HG03378 (cell line): ENCODE results near the gene ADPRS.

Experiments
- ATAC-seq: cut with Tn5 transposase; IDR thresholded peaks from one replicate; pipeline ENCODE4 v1.9.1; 2021; ENCODE audit warnings: mild to moderate bottlenecking, moderate library complexity; ENCODE audit not compliant: unreplicated experiment

Gene ADPRS

DNA sequence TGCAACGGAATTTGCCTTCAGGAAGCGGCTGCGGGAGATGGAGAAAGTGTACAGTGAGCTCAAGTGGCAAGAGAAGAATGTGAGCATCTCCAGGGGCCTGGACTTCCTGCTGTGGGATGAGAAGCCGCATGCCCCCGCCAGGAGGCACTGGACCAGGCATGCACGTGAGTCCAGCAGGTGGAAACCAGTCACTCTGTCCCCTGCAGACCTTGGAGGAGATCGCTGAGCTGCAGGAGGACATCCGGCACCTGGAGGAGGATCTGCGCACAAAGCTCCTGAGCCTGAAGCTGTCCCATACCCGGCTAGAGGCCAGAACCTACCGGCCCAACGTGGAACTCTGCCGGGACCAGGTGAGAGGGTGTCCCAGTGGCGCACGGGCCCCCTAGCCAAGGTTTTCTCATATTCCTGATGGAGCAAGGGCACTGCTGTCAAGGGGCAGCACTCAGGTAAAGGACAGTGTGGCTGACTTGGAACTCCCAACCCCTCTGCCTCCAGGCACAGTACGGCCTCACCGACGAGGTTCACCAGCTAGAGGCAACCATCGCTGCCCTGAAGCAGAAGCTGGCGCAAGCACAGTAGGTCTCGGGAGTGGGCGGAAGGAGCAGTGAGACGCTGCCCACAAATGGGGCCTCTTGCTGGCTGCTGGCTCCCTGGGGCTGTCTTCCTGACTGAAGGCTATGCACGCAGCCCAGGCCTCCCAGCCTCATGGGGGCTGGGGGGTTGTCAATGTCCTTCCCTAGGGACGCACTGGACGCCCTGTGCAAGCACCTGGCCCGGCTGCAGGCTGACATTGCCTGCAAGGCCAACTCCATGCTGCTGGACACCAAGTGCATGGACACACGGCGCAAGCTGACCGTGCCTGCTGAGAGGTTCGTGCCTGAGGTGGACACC, 1.2 kb upstream of the ADPRS start:
- ATAC-seq: no peak

- ATAC-seq: no peak
These were observed 471 bp upstream of the ADPRS start for GRCh38 chr1:36088265-36088576.

DNA sequence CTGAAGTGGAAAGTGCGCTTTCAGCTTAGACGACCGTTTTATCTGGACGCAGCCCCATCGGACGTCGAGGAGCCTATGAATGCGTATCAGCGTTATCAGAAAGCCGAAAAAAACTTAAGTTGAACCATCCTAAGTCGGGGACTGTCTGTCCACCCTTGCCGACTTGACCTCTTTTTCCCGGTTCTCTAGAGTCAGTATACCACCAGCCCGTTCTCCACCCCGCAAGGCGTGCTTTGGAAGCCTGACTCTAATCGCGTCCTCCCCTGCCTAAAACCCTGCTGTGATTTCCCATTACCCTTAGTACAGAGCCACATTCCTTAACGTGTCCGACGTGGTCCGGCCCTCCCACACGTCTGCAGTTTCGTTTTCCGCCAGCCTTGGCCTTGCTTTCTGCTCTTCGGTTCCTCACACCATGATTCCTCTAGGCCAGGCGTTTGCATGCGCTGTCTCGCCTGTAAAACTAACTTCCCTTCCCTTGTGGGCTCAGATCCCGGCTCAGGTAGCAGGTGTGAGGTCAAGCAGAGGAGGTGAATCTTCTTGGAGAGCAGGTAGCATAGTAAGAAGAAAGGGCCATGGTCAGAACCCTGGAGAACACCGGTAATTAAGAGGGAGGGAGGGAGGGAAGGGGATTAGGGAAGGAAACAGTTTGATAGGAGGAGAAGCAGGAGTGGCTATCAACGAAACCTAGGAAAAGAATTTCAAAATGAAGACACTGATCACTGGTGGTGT, 865 bp downstream of the ADPRS start:
- no peak for ATAC-seq

- ATAC-seq: no peak
These were observed 2.4 kb downstream of the ADPRS start for GRCh38 chr1:36091141-36091540.

DNA sequence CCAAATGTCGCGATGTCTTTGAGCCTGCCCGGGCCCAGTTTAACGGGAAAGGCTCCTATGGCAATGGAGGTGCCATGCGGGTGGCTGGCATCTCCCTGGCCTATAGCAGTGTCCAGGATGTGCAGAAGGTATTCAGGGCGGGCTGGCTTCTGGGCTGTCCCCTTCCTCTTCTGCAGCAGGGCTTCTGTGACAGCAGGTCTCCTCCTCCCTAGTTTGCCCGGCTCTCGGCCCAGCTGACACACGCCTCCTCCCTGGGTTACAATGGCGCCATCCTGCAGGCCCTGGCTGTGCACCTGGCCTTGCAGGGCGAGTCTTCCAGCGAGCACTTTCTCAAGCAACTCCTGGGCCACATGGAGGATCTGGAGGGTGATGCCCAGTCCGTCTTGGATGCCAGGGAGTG, 3.0 kb downstream of the ADPRS start:
- ATAC-seq: no peak

GRCh38 chr1:36092166-36092797, 3.6 kb downstream of the ADPRS start:
- no peak for ATAC-seq

- no peak for ATAC-seq
These were observed 4.1 kb downstream of the ADPRS start for GRCh38 chr1:36092798-36093185.

GRCh38 chr1:36093226-36093625, 4.5 kb downstream of the ADPRS start:
- ATAC-seq: no peak

GRCh38 chr1:36093929-36094328, 5.2 kb downstream of the ADPRS start:
- ATAC-seq: no peak

DNA sequence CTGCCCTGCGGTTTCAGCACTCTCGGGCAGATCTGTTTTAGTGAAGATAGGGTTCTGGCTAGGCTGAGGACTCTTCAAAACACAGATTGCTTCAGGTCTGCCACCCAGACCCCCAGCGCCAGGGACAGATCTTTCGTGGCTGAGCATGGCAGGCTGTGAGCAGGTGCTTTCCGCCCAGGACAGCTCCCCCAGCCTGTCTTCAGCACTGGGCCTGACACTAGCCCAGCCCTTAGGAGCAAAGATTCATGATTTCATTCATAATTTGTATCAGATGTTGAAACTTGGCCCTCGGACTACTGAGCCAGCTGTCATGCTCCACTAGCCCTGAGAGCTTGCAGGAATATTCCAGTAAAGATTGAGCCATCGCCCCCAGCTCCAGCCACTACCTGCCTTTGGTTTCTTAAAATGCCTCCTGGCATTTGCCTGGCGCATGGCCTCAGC, 5.9 kb downstream of the ADPRS start:
- ATAC-seq: no peak

GRCh38 chr1:36095760-36096405, 7.2 kb downstream of the ADPRS start:
- ATAC-seq: no peak

- ATAC-seq: no peak
These were observed 8.1 kb downstream of the ADPRS start for GRCh38 chr1:36096500-36097432.

DNA sequence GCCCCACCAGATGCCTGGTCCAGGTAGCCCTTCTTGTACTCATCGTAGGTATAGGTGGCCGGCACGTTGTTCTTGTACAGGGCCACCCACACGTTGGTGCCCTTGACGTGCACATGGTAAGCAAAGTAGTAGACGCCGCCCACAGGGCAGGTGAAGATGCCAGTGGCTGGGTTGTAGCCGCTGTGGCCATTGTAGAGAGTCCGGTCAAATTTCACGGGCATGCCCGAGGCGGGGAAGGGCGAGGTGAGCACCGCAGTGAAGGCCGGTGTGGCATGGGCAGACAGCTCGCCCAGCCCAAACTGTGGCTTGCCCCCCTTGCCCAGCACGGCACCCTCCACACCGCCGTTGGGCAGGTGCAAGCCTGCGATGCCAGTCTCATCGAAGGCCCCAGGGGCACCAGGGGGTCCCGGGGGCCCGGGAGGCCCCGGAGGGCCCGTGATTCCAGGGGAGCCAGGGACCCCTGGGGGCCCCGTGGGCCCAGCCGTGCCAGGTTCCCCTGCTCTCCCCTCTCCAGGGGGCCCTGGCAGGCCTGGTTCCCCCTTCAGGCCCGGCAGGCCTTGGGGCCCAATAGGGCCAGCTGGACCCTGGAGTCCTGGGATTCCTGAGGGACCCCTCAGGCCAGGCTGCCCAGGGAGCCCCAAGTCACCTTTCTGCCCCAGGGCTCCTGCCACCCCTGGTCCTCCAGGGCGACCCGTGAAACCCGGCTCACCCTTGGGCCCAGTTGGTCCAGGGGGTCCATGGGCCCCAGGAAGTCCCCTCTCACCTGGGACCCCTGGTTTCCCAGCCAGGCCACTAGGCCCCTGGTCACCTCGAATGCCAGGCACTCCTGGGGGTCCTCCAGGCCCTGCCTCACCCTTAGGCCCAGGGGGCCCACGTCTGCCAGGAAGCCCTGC, 9.2 kb downstream of the ADPRS start:
- no peak for ATAC-seq

- ATAC-seq: no peak
These were observed 10.1 kb downstream of the ADPRS start for GRCh38 chr1:36098650-36099365.

DNA sequence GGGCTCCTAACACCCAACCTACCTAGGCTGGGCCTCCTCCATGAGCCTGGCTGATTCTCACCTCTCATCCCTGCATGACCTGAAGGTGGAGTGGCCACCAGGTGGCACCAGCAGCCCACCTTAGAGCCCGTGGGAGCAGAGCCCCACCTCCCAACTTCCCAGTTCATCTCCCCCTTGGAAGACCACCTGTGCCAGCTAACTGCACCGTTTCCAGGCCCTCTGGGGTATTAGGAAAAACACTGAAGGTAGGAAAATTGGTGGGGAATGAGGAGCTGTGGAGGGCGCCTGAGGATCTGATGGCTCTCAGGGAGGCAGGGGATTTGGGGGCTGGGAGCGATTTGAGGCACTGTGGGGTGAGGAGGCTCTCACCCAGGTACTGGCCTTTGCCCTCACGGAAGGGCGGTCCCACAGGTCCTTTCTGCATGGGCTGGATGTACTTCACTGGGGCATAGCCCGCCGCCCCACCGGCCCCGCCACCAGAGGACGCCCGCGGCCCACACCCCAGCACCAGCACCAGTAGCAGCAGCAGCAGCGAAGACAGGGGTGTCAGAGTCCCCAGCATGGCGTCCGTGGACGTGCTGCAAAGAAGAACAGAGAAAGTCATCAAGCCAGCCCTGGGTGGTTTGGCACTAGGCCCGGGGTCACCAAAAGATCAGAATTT, 11.1 kb downstream of the ADPRS start:
- no peak for ATAC-seq

DNA sequence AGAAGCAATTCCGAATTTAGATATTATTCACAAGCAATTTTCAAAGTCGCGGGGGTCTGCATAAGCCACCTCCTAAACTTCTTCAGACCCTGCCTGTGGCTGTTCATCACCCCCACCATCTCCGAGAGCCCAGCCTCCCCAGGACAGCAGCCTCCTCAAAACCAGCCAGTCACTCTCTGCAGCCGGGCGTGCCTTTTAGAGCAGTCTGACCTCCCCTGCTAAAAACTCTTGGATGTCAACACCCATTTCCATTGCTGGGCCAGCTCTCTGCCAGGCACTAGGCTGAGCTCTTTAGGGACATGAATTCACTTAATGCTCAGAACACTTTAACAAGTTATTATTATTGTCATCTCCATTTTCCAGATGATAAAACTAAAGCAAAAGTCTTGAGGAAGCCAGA, 11.7 kb downstream of the ADPRS start:
- no peak for ATAC-seq

- ATAC-seq: no peak
These were observed 12.9 kb downstream of the ADPRS start for GRCh38 chr1:36101546-36101945.

DNA sequence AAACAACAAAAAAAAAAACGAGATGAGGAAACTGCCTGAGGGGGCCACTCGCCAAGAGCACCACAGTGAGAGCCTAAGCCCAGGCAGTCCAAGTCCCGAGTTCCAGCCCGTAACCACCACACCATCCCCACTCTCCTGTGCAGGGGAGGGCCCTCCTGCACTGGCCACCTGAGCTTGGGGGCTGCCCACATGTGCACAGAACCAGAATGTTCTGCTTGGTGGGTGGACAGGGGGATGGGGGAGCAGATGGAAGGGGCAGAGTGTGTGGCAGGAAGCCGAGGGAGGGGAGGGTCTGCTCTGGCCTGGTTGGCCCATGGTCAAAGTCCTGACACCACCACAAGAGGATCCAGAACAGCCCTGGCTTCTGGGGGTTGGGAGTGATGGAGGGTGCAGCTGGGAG, 17.6 kb downstream of the ADPRS start:
- ATAC-seq: no peak
